ENCODE data around the gene NOS3. TPM values are rescaled to one million over a fixed set of nuclear protein-coding genes. Genes with fewer than 3 reads are reported as not detected.

Gene NOS3
- total and polyA plus RNA-seq, 2 of the 13 experiments (the other 11 are each of a cell fraction or from before 2014, with no cell fraction given): 3.7 to 7.5 TPM

- no peak for ATAC-seq
- Histone ChIP-seq H2AFZ (ENCODE audit: low read length) (no peak overlapping the region), H3K9ac (ENCODE audit: insufficient read depth, low read depth, low read length) (no peak overlapping the region), H3K9me3 (ENCODE audit: low read length) (no peaks in the 10 kb centered on the region), H4K20me1 (ENCODE audit: insufficient read depth, low read length) (no peaks in the 10 kb centered on the region), H3K79me2 (ENCODE audit: insufficient read depth, low read length) (no peaks in the 10 kb centered on the region), H3K4me2 (ENCODE audit: low read depth, low read length) (no peak overlapping the region), H3K27ac (ENCODE audit: extremely low read length, insufficient read depth, low read length) (no peak overlapping the region), H3K27me3 (ENCODE audit: control insufficient read depth in 1 of 2, insufficient read depth in 2 of 2, low read length in 2 of 2) (peaks cover 0 to 8% of the 10 kb centered on the region in 2 experiments; a peak in 2 of 5 replicates), H3K4me3 (replicated peaks in 1 of 3; ENCODE audit: insufficient read depth in 1 of 3, low read depth in 2 of 3, low read length in 3 of 3) (no peak overlapping the region), H3K4me1 (ENCODE audit: insufficient read depth, low read length) (peaks cover 33% of the 10 kb centered on the region), H3K36me3 (replicated peaks in 1 of 2; ENCODE audit: control insufficient read depth in 1 of 2, insufficient read depth in 2 of 2, low read length in 2 of 2) (no peaks in the 10 kb centered on the region)
- WGBS (ENCODE audit: low lambda C conversion rate): 66% methylated on average over 12 of the region's 13 CpGs
- no peak for DNase-seq (ENCODE audit: low spot score)
- CTCF ChIA-PET (ENCODE audit: low intra/inter-chr PET ratio, low total read pairs): no interaction called here
- in situ Hi-C loops (cut with HindIII; ENCODE audit: extremely low pct_ligation_motif_present, low pct_unique_long_range_greater_than_20kb) (no loop called here), intact Hi-C loops (cut with micrococcal nuclease; ENCODE audit: unreplicated experiment) (no loop called here)
- POLR2A ChIA-PET: no interaction called here
- FAIRE-seq: no peak
- no TSS peak for BruUV-seq (replicated peaks)
- no peak for TF ChIP-seq ZNF274 (CRISPR knock-in tag; IDR thresholded peaks at IDR 0.05)
- TF ChIP-seq ATF3 (CRISPR knock-in tag; IDR thresholded peaks at IDR 0.05): no peak
- no peak for TF ChIP-seq ZFP36 (IDR thresholded peaks at IDR 0.05; ENCODE audit: borderline replicate concordance, low read depth, low read length, partially characterized antibody)
- no peak for TF ChIP-seq ZNF780A (CRISPR knock-in tag; IDR thresholded peaks at IDR 0.05)
- TF ChIP-seq ZNF318 (CRISPR knock-in tag; IDR thresholded peaks at IDR 0.05): no peak
- no peak for TF ChIP-seq U2AF2 (IDR thresholded peaks at IDR 0.05; ENCODE audit: low read depth, low read length)
- no peak for TF ChIP-seq ZNF766 (CRISPR knock-in tag; IDR thresholded peaks at IDR 0.05; ENCODE audit: borderline replicate concordance)
- TF ChIP-seq SIN3A (IDR thresholded peaks at IDR 0.05; ENCODE audit: borderline replicate concordance, low read depth, low read length): no peak
- TF ChIP-seq NAIF1 (CRISPR knock-in tag; IDR thresholded peaks at IDR 0.05; ENCODE audit: borderline replicate concordance): no peak
- TF ChIP-seq ZNF18 (CRISPR knock-in tag; IDR thresholded peaks at IDR 0.05; ENCODE audit: insufficient replicate concordance): no peak
- no peak for TF ChIP-seq HOXA3 (CRISPR knock-in tag; IDR thresholded peaks at IDR 0.05)
- no peak for TF ChIP-seq MLX (CRISPR knock-in tag; IDR thresholded peaks at IDR 0.05)
Observed at GRCh38 chr7:151000897-151001495, 10.2 kb downstream of the NOS3 start.
